NCI-H1436 (cell line): ENCODE data around the gene C10orf71.

Experiments
- DNase-seq: peaks from one replicate; lab custom pipeline; 2025; lab: John Stamatoyannopoulos, UW

The C10orf71 gene

DNA sequence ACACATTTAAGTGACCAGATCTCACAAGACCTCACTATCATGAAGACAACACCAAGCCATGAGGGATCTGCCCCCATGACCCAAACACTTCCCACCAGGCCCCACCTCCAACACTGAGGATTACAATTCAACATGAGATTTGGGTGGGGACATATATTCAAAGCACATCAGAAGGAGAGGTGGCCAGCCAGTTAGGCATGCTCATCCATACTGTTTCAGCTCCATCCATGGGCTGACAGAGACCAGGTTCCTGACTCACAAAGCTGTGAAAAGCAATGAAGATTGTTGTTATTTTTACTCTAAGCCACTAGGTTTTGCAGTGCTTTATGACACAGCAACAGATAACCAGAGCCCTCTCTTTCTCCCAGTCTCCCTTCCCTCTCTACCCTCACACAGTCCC lies 36.0 kb downstream of the C10orf71 start:
- no peak for DNase-seq

- DNase-seq: no peak
These were observed 36.5 kb downstream of the C10orf71 start for GRCh38 chr10:49335364-49335972.

DNA sequence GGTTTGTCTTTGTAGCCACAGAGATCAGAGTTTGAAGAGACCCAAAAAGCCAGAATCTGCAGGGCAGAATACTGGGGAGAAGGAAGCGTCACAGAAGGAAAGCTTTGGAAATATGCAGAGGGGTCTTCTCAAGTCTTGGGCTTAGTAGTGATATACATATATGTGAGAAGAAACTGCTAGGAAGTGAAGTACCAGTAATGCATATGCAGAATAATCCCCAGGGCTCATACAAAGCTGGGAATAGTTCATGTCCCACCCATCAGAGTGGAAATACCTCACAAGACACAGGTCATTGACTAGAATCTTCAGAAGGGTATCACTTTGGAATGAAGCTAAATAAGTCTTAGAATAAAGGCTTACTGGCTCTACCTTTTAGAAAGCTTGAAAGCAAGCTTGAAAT lies 39.6 kb downstream of the C10orf71 start:
- no peak for DNase-seq

- no peak for DNase-seq
These were observed 45.9 kb downstream of the C10orf71 start for GRCh38 chr10:49344840-49345239.

GRCh38 chr10:49347342-49347741 lies 48.4 kb downstream of the C10orf71 start:
- DNase-seq: no peak

GRCh38 chr10:49347827-49348226 lies 48.9 kb downstream of the C10orf71 start:
- no peak for DNase-seq

DNA sequence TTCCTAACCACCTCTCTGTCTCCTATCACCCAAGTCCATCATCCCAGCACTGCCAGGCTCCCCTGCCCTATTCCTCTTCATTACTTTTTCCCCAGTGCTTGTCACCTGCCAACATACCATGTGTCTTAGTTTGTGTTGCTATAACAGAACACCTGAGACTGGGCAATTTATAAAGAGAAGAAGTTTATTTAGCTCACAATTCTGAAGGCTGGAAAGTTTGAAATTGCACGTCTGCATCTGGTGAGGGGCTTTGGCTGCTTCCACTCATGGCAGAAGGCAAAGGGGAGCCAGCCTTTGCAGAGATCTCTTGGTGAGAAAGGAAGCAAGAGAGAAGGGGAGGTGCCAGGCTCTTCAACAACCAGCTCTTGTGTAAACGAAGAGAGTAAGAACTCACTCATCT lies 49.6 kb downstream of the C10orf71 start:
- DNase-seq: no peak

- DNase-seq: no peak
These were observed 50.4 kb downstream of the C10orf71 start for GRCh38 chr10:49349390-49349789.

DNA sequence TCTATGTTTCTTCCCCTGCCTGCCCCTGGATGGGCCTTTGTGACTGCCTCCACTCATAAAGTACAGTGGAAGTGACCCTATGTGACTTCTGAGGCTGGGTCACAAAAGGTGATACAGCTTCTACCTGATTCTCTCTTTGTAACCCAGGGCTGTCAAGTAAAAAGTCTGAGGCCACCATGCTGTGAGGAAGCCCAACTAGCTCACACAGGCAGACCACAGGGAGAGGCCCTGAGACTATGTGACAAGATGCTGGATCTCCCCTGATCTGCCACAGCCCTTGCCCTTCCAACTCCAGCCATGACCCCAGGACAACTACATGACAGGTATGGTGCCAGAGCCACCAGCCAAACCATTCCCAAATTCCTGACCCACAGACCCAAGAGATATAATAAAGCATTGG lies 51.2 kb downstream of the C10orf71 start:
- DNase-seq: no peak

- no peak for DNase-seq
These were observed 52.0 kb downstream of the C10orf71 start for GRCh38 chr10:49350846-49351532.

GRCh38 chr10:49351669-49352068 lies 52.7 kb downstream of the C10orf71 start:
- no peak for DNase-seq

DNA sequence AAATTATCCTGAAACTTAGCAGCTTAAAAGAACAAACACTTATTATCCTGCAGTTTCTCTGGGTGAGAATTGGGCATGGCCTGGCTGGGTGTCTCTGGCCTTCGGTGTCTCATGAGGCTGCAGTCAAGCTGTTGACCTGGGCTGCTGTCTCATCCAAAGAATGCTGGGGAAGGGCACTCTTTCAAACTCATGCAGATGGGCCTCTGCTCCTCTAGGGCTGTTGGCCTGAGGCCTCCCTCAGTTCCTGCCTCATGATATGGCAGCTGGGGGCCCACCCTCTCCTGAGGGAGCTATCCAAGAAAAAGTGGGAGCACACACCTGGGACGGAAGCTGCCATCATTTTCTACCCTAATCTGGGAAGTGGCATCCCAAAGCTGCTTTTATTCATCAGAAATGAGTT lies 53.4 kb downstream of the C10orf71 start:
- no peak for DNase-seq

DNA sequence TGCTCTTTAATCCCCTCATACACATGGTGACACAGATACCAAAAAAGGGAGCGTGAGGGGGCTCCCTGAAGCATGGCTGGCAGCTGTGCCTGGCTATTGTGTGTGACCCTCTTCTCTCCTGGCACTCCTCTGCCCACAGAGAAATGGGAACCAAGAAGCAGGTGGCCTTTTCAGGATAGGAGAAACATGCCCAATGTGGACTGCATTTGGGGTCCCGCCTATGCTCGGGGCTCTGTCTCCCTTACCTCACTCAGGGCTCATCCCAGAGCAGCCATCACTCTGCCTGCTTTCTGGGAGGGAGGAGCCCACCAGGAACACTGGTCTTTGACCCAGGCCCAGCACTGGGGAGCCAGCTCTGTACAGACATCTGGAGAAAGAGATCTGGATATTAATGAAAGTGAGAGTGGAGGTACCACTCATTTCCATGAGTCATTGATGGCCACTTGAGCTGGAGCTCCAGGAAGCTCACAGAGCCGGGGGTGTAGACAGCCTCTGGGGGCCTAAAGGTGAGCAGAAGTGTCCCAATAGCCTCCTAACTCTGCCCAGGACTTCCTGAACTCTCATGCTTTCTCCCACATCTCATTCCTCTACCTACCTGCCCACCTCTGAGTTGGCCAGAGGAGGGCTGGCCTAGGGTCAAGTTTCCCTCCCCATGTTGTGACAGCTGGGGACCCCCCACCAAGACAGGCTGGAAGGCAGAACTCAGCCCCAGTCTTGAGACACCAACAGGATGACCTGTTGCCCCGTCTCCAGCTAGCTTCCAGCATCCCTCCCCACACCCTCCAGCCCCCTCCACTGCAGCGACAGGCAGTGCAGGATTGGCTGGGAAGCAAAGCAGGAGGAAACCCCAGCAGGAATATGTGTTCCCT lies 54.3 kb downstream of the C10orf71 start:
- no peak for DNase-seq

- DNase-seq: no peak
These were observed 55.1 kb downstream of the C10orf71 start for GRCh38 chr10:49353895-49354566.

DNA sequence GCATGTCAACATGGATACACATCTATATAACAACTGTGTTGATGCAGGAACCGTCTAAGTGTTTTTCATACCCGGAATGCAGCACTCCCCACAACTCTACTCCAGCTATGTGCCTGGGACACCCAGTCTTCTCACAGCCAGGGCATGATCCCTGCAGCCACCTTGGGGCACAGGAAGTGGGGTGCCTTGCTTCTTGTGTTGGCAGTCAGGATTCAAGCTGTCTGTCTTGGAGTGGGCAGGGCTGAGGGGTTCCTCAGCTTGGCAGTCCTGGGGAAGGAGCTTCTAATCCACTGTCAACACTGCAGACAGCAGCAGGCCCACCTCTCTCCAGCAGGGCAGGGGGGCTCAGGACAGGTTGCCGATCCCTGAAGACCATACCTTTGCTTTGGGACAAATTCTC lies 55.6 kb downstream of the C10orf71 start:
- no peak for DNase-seq

- no peak for DNase-seq
These were observed 56.3 kb downstream of the C10orf71 start for GRCh38 chr10:49355221-49355620.

- no peak for DNase-seq
These were observed 57.2 kb downstream of the C10orf71 start for GRCh38 chr10:49356181-49356580.

GRCh38 chr10:49356944-49357343 lies 58.0 kb downstream of the C10orf71 start:
- no peak for DNase-seq

DNA sequence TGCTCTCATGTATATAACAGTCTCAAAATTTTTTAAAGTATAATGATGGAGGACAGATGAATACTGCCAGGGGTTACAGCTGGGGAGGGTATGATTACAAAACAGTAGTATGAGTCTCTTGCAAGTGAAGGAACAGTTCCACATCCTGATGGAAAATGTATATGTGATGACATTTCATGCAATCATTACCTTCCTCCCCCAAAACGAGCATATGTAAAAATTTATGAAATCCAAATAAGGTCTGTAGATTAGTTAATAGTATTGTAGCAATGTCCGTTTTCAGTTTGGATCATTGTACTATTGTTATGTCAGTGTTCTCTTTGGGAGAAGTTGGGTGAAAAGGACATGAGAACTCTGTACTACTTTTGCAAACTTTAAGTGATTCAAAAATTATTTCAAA lies 58.9 kb downstream of the C10orf71 start:
- DNase-seq: no peak

DNA sequence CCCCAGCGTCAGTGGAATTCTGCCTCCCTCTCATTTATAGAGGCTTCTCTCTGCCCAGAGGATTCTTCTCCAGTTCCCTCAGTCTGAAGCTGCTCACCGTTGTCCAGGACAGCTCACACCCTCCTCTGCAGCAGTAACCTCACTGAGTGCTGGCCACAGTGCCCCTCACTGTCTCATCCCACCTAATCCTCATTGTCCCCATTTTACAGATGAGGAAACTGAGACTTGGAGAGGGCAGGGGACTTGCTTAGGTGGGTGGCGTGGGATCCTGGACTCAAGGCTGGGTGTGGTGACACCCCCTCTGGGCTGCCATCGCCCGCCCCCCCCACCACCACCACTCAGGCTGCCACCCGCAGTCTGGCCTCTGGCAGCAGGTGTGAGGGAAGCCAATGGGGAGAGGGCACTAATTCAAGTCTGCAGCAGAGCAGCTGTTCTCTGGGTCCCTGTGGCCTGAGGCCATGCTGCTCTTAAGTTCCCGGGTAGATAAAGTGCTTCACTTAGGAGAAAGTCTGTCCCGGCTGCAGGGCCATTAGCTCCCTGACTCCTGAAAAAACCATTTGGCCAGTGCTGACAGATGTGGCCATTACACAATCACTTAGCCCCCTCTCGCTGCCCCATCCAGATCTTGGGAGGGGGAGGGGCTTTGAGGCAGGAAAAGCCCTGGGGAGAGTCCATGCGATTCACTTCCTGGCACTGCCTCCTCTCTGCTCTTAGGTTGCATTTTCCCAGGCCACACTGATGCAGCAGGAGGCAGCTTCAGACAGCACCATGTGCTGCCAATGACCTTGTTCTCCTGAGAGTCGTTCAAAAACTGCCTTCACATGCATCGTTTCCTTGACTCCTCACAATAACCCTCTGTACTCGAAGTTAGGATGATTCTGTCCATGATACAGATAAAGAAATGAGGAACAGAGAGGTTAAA lies 60.6 kb downstream of the C10orf71 start:
- no peak for DNase-seq
